ENCODE data around the gene ELP5. TPM values are rescaled to one million over a fixed set of nuclear protein-coding genes. Genes with fewer than 3 reads are reported as not detected.

ELP5 gene
- total RNA-seq, 2 experiments from 2014 or later = 49.6 to 52.4 TPM

DNA sequence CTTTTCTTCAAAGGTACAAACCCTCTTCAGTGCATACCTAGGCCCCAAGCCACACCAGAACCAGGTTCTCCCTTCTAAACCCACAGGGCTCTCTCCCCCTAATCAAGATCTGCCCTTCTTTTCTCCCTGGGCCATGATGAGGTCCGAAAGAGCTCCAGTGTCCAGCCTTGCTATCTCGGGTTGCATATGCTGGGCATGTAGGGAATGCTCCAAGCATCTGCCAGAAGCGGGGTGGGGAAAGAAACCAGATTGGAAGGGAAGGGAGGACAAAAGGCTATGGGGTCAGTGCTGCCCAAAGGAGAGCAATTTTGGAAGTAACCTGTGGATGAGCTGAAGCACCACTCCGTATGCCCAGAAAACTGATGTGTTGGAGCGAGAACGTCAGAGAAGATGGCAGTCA lies 2.8 kb upstream of the ELP5 start:
- ChIA-PET POLR2A (interaction anchor here (1.0 to 1.6 kb wide), 3 partner anchors 8 to 11 kb away, joined by 3 to 6 read pairs (median 4); no protein-coding TSS in a partner anchor), CTCF (interaction anchor here (1.4 to 2.0 kb wide), 3 partner anchors 10 to 47 kb away, joined by 3 to 7 read pairs (median 4); partner anchors contain the start of gene PHF23)
- H3K27me3 Mint-ChIP-seq = no peaks in the 10 kb centered on the region
- peak overlapping the region; percentile 43 for H3K4me3 Mint-ChIP-seq
- H3K27ac Mint-ChIP-seq = peak overlapping the region; percentile 46
- no peak for DNase-seq
- intact Hi-C loops (cut with micrococcal nuclease) = no loop called here
- H3K36me3 Mint-ChIP-seq = peaks cover 26% of the 10 kb centered on the region
- H3K4me1 Mint-ChIP-seq (ENCODE audit: low read depth) = peaks cover 42% of the 10 kb centered on the region
- H3K9me3 Mint-ChIP-seq = no peaks in the 10 kb centered on the region

DNA sequence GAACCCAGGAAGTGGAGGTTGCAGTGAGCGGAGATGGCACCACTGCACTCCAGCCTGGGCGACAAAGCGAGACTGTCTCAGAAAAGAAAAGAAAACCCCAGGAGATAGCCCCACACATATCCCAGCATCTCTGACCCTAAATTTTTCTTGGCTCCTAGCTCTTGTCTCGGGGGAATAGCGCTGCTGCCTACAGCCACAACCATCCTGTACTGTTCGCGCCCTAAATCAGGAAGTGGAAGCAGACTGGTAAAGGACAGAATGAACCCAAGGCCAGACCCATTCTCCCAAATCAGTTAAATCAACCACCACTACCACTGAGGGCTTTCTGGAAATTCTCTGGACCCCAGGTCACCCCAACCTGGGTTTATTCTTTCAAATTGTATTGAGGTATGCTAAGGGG lies 2.2 kb upstream of the ELP5 start:
- intact Hi-C loops (cut with micrococcal nuclease) = loop anchor here (5.0 kb wide), 3 partner anchors 187 to 437 kb away; partner anchors contain the start of genes FGF11, TMEM102, TP53 and WRAP53
- ChIA-PET CTCF (interaction anchor here (1.4 to 2.0 kb wide), 3 partner anchors 11 to 47 kb away, joined by 3 to 7 read pairs (median 4); partner anchors contain the start of gene PHF23), POLR2A (interaction anchor here (1.0 to 1.6 kb wide), 3 partner anchors 8 to 11 kb away, joined by 3 to 6 read pairs (median 4); no protein-coding TSS in a partner anchor)
- peaks cover 42% of the 10 kb centered on the region for H3K4me1 Mint-ChIP-seq (ENCODE audit: low read depth)
- no peaks in the 10 kb centered on the region for H3K27me3 Mint-ChIP-seq
- peak overlapping the region; percentile 96 for H3K4me3 Mint-ChIP-seq
- H3K36me3 Mint-ChIP-seq = peaks cover 26% of the 10 kb centered on the region
- H3K9me3 Mint-ChIP-seq = no peaks in the 10 kb centered on the region
- DNase-seq = no peak
- peak overlapping the region; percentile 93 for H3K27ac Mint-ChIP-seq

DNA sequence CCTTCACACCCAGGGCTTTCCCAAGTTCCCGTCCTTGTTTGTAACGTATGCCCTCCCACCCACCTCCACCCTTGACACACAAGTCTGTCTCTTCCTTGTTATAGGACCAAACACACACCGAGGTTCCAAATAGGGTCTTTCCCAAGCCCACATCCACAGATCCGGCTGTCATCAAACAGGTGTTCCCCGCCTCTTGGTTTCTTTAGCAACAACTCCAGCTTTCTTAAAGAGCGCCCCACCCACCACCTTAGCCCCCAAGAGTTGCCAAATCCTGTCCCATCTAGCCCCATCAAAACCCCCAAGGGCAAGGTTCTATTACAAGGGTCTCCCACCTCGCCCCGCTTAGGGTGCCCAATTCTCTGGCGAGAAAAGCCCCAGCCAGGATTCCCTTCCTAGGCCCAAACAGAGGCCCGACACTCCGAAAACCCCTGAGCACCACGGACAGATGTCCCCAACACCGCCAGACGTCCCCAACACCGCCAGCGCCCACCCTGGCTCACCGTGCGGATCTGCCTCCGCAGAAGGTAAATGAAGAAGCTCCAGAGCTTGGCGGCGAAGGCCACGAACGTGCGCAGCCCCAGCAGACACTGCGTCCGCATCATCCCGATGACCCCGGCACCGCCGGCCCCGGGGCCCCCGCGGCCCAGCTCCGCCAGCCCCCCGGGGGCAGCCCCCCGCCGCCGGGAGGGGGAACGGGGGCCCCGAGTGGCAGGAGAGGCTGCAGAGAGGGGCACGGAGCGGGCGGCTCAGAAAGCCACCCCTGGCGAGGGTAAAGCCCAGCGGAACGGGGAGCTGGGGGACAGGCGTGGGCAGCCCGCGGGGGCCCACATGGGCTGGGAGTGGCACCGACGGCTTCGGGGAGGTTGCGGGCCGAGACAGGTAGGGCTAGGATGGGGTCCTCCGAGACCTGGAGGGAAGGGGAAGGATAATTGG lies 1.1 kb upstream of the ELP5 start:
- ChIA-PET POLR2A (interaction anchor here (0.6 to 2.0 kb wide), 8 partner anchors 8 to 437 kb away, joined by 3 to 7 read pairs (median 3); partner anchors contain the start of genes DVL2 and GABARAP), CTCF (interaction anchor here (1.0 to 2.0 kb wide), 4 partner anchors 8 to 31 kb away, joined by 3 to 8 read pairs (median 6); partner anchors contain the start of gene GABARAP)
- H3K9me3 Mint-ChIP-seq = no peaks in the 10 kb centered on the region
- H3K4me3 Mint-ChIP-seq = peak overlapping the region; percentile 96
- peaks cover 27% of the 10 kb centered on the region for H3K36me3 Mint-ChIP-seq
- no peaks in the 10 kb centered on the region for H3K27me3 Mint-ChIP-seq
- intact Hi-C loops (cut with micrococcal nuclease) = loop anchor here (5.0 kb wide), 3 partner anchors 186 to 436 kb away; partner anchors contain the start of genes FGF11, TMEM102, TP53 and WRAP53
- H3K27ac Mint-ChIP-seq = peak overlapping the region; percentile 100
- DNase-seq = peak; percentile 40
- peaks cover 42% of the 10 kb centered on the region for H3K4me1 Mint-ChIP-seq (ENCODE audit: low read depth)

DNA sequence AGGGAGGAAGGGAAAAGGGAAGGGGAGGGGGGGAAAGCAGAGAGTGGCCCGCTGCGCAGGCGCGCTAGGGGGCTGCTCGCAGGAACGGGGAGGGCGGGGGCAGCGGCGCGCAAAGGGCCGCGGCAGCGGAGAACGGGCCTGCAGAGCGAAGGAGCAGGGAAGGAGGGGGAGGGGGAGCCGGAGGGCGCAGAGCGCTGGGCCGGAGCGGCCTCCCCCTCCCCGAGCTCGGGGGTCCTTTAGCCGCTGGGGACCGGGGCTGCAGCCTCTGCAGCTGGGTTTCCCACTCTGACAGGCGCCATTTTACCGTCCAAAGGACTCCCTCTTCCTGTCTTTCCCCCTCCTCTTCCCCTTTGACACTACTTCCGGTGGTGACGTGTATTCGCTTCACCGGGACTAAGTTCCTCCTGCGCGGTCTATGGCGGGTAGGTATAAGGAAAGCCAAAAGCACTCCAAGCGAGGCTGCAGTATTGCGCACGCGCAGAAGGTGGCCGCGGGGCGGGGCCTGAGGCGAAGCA lies 297 bp upstream of the ELP5 start, which contains the start of gene CTDNEP1:
Gene CTDNEP1, minus strand, starts transcription at position 74 of the 515 bp plus-strand sequence. CDS start 438 bp downstream, outside the sequence.
- peaks cover 26% of the 10 kb centered on the region for H3K36me3 Mint-ChIP-seq
- peak within 1 kb of the TSS; percentile 96 for H3K4me3 Mint-ChIP-seq
- H3K27me3 Mint-ChIP-seq = no peaks in the 10 kb centered on the region
- peaks cover 42% of the 10 kb centered on the region for H3K4me1 Mint-ChIP-seq (ENCODE audit: low read depth)
- CTCF ChIA-PET = interaction anchor here (0.6 to 1.3 kb wide), 4 partner anchors 9 to 106 kb away, joined by 3 to 8 read pairs (median 5); partner anchors contain the start of gene GABARAP
- POLR2A ChIA-PET = interaction anchor here (0.6 to 2.0 kb wide), 8 partner anchors 9 to 436 kb away, joined by 3 to 7 read pairs (median 3); partner anchors contain the start of genes DVL2, GABARAP and PHF23
- H3K27ac Mint-ChIP-seq = peak within 1 kb of the TSS; percentile 100
- intact Hi-C loops (cut with micrococcal nuclease) = loop anchor here (1.0 to 5.0 kb wide), 8 partner anchors 12 to 436 kb away; partner anchors contain the start of genes EIF5A, FGF11, NEURL4 and PHF23
- no peaks in the 10 kb centered on the region for H3K9me3 Mint-ChIP-seq
- peak; percentile 99 for DNase-seq

DNA sequence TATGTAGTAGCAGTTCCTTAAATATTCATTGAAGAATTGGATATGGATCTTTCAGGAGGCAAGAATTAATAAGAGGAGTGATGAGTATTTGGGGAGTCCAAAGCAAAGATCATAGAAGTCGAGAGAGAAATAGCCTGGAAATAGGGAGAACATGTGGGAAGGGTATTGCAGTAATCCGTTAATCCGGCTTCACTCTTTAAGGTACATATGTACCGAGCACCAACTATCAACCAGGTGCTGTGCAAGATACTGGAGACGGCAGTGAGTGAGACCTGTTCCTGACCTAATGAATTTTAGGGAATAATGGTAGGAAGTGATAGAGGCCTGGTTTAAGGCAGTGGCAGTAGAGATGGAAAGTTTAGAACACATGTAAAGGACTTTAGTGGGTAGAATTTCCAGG lies 1.1 kb downstream of the ELP5 start:
- H3K27me3 Mint-ChIP-seq = no peaks in the 10 kb centered on the region
- peak overlapping the region; percentile 85 for H3K4me3 Mint-ChIP-seq
- H3K36me3 Mint-ChIP-seq = peaks cover 28% of the 10 kb centered on the region
- no peak for DNase-seq
- H3K4me1 Mint-ChIP-seq (ENCODE audit: low read depth) = peaks cover 40% of the 10 kb centered on the region
- H3K9me3 Mint-ChIP-seq = no peaks in the 10 kb centered on the region
- ChIA-PET CTCF (no interaction called here), POLR2A (no interaction called here)
- intact Hi-C loops (cut with micrococcal nuclease) = loop anchor here (2.0 to 5.0 kb wide), 4 partner anchors 184 to 434 kb away; partner anchors contain the start of genes FGF11, TMEM102, TP53 and WRAP53
- H3K27ac Mint-ChIP-seq = peak overlapping the region; percentile 100

DNA sequence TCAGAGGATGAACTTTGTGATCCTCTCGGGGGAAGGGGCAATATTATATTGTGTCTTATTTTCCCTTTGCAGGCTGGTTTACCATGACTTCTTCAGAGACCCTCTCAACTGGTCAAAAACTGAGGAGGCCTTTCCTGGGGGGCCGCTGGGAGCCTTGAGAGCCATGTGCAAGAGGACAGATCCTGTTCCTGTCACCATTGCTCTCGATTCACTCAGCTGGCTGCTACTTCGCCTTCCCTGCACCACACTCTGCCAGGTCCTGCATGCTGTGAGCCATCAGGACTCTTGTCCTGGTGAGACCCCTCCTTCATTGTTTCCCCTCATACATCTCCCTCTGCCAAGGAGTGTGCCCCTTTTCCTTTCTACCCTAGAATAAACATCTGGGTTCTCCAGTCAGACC lies 2.5 kb downstream of the ELP5 start:
- CTCF ChIA-PET = no interaction called here
- intact Hi-C loops (cut with micrococcal nuclease) = loop anchor here (5.0 kb wide), 3 partner anchors 183 to 433 kb away; partner anchors contain the start of genes FGF11, TMEM102, TP53 and WRAP53
- H3K4me3 Mint-ChIP-seq = no peak overlapping the region

DNA sequence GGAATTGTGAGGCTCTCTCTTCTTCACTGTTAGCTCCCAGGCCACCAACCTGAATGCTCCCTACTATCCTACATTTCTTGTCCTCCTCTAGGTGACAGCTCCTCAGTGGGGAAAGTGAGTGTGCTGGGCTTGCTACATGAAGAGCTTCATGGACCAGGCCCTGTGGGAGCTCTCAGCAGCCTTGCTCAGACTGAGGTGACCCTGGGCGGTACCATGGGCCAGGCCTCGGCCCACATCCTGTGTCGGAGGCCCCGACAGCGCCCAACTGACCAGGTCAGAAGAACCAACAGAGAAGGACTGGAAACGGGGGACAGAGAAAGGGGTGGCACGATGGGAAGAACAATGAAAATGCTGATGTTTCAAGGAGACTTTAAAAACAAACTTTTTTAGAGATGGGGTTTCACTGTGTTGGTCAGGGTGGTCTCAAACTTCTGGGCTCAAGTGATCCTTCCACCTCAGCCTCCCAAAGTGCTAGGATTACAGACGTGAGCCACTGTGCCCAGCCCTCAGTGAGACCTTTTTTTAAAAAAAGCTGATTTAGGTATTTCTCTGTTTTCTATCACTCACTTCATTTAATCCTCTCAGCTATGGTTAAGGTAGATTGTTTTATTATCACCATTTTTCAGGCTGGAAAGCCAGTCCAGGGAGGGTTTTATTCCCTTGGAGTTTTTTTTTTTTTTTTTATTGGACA lies 4.9 kb downstream of the ELP5 start:
- Mint-ChIP-seq H3K9me3 (no peaks in the 10 kb centered on the region), H3K27me3 (peaks cover 3% of the 10 kb centered on the region), H3K4me3 (no peak overlapping the region), H3K27ac (peak overlapping the region; percentile 43), H3K36me3 (peaks cover 30% of the 10 kb centered on the region), H3K4me1 (ENCODE audit: low read depth) (peaks cover 24% of the 10 kb centered on the region)
- ChIA-PET CTCF (interaction anchor here (1.1 kb wide), 1 partner anchor 40 kb away, joined by 3 read pairs; no protein-coding TSS in a partner anchor), POLR2A (no interaction called here)
- intact Hi-C loops (cut with micrococcal nuclease) = no loop called here
- DNase-seq = no peak

More for the DNA sequence above, 2.5 kb downstream of the ELP5 start:
- no peak for DNase-seq
- no peak overlapping the region for H3K27ac Mint-ChIP-seq
- H3K4me1 Mint-ChIP-seq (ENCODE audit: low read depth) = peaks cover 34% of the 10 kb centered on the region
- H3K9me3 Mint-ChIP-seq = no peaks in the 10 kb centered on the region
- no peaks in the 10 kb centered on the region for H3K27me3 Mint-ChIP-seq
- peaks cover 34% of the 10 kb centered on the region for H3K36me3 Mint-ChIP-seq
- POLR2A ChIA-PET = interaction anchor here (0.6 to 0.9 kb wide), 2 partner anchors 10 to 293 kb away, joined by 3 read pairs; no protein-coding TSS in a partner anchor

DNA sequence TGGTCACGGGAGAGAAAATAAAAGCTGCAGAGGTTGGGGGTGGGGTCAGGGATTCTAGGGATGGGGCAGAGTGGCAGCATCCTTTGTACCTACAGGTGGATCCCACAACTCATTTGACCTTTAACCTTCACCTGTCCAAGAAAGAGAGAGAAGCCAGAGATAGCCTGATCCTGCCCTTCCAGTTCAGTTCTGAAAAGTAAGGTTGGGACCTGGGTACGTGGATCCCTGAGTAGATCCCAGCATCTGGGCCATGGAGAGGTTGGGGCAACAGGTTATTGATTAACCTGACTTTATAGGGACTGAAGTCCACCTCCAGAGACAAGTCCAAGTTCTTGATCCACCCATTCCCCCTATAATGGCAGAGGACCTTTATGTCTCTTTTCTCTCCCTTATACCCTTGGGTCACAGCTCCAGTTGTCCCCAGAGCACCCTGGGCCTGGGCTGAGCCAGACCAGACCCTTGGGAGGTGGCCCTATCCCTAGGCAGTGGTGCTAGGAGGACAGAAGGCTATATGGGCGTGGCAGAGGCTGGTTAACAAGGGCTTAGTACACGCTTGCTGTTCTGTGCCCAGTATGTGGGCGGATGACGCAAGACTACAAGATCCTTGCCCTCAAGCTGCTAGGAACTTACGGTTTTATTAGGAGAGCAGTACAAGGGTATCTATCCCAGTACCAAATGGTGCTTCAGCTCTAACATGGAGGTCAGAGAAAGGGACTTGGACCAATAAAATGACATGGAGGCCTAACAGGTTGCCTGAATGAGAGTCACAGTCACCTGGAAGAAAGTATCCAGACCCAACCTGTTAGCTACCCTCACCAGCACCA lies 6.9 kb downstream of the ELP5 start:
- peaks cover 16% of the 10 kb centered on the region for H3K27me3 Mint-ChIP-seq
- POLR2A ChIA-PET = interaction anchor here (1.1 kb wide), 1 partner anchor 24 kb away, joined by 4 read pairs; no protein-coding TSS in a partner anchor
- H3K36me3 Mint-ChIP-seq = peaks cover 24% of the 10 kb centered on the region
- H3K9me3 Mint-ChIP-seq = no peaks in the 10 kb centered on the region
- DNase-seq = peak; percentile 46
- peak overlapping the region; percentile 6 for H3K27ac Mint-ChIP-seq
- peaks cover 28% of the 10 kb centered on the region for H3K4me1 Mint-ChIP-seq (ENCODE audit: low read depth)
- CTCF ChIA-PET = no interaction called here
- H3K4me3 Mint-ChIP-seq = no peak overlapping the region
- intact Hi-C loops (cut with micrococcal nuclease) = no loop called here

DNA sequence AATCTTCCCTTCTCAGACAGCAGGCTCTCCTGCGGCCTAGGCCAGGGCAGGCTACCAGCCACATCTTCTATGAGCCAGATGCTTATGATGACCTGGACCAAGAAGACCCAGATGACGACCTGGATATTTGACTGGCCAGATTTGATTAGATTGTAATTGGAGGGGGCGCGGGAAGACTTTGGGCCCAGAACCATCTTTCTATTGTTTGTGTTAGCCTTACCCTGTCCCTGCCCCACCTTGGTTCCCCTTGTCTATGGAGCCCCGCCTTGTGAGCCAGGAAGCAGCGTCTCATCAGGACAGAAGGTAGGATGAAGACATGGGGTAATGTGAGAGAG lies 7.5 kb downstream of the ELP5 start:
- DNase-seq = no peak
- POLR2A ChIA-PET = interaction anchor here (1.1 kb wide), 1 partner anchor 23 kb away, joined by 4 read pairs; no protein-coding TSS in a partner anchor
- H3K9me3 Mint-ChIP-seq = no peaks in the 10 kb centered on the region
- H3K4me1 Mint-ChIP-seq (ENCODE audit: low read depth) = peaks cover 26% of the 10 kb centered on the region
- H3K27ac Mint-ChIP-seq = peak overlapping the region; percentile 6
- H3K4me3 Mint-ChIP-seq = no peak overlapping the region
- CTCF ChIA-PET = no interaction called here
- H3K36me3 Mint-ChIP-seq = peaks cover 20% of the 10 kb centered on the region
- intact Hi-C loops (cut with micrococcal nuclease) = no loop called here
- H3K27me3 Mint-ChIP-seq = peaks cover 18% of the 10 kb centered on the region

DNA sequence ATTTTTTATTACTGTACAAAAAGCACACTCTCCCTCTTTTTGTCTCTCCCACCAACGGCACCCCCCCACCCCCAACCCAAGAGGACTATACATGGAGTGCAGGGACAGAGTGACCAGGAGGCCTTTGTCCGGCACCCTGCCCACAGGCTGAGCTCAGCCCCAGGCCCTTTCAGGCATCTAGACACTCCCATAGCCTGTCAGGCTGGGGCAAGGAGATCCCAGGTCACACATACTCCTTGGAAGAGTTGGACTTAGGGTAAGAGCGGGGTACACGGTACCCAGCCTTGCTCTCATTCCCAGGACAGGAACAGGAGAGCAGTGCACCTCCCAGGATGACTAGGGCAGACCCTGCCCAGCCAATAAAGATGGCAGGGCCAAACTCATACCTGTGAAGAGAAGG lies 8.1 kb downstream of the ELP5 start:
- CTCF ChIA-PET = interaction anchor here (0.8 kb wide), 1 partner anchor 10 kb away, joined by 3 read pairs; no protein-coding TSS in a partner anchor
- intact Hi-C loops (cut with micrococcal nuclease) = no loop called here
- Mint-ChIP-seq H3K27ac (no peak overlapping the region), H3K9me3 (no peaks in the 10 kb centered on the region), H3K4me3 (peak overlapping the region; percentile 23), H3K36me3 (peaks cover 14% of the 10 kb centered on the region), H3K4me1 (ENCODE audit: low read depth) (peaks cover 26% of the 10 kb centered on the region), H3K27me3 (peaks cover 18% of the 10 kb centered on the region)
- POLR2A ChIA-PET = interaction anchor here (1.1 kb wide), 1 partner anchor 23 kb away, joined by 4 read pairs; no protein-coding TSS in a partner anchor
- peak; percentile 9 for DNase-seq

Measured in activated CD4-positive, alpha-beta memory T cell treated with anti-CD3 and anti-CD28 coated beads for 36 hours (primary cell).